SIG-M5 treated with dmso at 0.1 percent for 504 hours (cell line): Measurements from ENCODE around the gene GATA6.

Experiments
- DNase-seq: peaks from one replicate; lab custom pipeline; 2025; ENCODE audit not compliant: unreplicated experiment; lab: John Stamatoyannopoulos, UW

Gene GATA6

DNA sequence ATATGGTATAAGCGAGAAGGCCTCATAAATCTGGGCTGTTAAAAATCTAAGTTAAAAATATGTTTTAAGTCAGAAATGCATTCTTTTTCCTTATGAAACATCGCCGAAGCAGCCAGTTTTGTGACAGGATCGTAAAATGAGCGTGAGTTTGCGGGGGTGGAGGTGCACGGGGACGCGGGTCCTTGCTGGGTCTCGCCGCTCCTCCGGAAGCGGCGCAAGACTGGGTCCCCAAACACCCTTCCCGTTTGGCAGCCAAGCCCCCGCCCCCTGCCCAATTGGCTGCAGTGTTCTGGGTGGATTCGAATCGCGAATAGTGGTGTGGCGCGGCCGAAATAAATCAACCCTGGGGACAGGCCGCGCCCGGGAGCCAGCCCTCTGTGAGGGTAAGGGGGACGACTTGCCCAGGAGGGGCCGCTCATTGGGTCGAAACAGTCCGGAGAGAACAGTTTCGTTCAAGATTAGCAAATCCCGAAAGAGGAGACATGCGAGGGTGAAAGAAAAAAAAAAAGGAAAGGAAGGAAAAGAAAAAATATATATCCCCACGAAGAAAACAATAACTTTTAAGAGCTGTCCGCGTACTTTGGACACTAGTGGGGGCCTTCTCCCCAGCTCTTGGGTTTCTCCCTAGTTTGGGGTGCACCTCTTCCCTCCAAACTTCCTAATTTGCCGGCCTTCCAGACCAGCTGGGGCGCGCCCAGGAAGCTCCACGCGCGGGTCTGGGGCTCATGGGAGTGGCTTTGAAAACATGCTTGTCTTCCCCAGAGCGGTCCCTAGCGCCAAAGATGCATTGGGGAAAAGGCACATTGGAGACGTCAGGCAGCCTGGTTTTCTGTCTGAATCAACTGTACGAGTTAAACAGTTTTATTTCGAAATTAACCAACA lies 3.1 kb upstream of the GATA6 start:
- DNase-seq: no peak

DNA sequence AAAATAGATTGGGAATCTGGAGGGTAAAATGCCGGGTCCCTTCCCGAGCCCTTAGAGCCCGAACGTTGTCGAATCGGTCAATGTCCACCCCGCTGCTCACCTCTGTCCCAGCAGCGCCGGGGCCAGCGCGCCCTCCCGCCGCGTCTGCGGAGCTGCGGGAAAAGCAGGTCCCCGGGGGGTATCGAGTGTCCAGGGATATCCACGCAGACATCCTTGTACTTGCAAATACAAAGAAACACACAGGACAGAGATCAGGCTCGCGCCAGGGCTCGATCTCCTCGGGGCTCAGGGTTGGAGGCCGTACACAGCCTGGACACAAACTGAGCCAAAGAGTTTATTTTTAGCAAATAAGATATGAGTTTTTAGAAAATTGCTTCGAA lies 2.3 kb upstream of the GATA6 start:
- no peak for DNase-seq

DNA sequence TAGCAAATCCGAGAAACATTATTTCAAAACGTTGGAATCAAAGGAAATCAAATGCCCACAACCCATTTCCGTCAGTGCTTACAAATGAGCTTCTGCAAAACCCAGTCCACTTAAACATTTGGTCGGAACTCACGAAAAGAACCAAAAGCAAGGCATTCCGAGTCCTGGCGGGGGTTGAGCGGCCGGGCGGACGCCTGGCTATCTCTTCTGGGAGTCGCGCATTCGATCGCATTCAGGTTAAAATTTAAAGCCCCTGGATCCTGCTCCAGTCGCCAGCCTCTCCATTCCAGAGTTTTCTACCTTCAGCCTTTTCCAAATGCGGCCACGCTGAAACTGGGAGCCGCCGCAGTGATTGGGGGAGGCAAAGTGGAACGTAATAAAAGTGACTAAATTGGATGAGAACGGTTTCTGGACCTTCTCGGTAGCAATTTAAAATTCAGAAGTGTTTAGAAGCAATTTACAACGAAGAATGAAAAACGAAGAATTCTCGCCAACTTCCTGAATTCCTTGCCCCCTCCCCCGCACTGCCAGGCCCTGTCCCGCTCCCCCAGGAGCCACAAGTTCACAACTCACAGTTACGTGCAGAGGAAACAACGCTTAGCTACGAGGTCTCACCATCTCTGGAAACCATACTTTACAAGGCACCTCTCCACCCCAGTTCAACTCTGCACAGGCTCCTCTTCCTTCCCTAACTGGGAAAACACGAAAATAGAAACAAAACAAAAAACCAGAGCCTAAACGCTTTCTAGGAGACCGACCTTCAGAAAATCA lies 1.7 kb upstream of the GATA6 start:
- no peak for DNase-seq

DNA sequence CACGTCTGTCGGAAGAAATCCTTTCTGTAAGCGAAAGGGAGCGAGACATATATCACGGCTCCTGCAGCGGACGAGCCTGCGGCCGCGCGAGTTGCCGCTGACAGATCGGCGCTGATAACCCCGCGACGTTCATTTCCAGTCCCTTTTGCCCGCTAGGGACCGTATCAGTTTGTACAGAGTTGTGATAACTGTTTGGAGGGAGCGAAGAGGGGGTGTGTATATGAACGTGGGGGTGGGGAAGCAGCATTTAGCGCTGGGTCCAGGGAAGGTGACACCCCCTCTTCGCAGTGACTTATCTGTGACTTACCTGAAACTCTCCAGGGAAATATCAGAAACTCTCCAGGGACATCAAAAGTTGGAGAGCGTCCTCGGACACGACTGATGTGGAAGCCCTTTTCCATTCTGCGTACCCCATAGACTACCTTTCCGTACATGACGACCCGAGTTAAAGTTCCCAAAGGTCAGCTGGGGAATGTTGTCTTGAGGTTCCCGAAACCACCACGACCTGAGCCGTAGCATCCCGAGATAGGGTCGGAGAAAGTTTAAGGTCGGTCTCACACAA lies 948 bp upstream of the GATA6 start:
- DNase-seq: no peak

DNA sequence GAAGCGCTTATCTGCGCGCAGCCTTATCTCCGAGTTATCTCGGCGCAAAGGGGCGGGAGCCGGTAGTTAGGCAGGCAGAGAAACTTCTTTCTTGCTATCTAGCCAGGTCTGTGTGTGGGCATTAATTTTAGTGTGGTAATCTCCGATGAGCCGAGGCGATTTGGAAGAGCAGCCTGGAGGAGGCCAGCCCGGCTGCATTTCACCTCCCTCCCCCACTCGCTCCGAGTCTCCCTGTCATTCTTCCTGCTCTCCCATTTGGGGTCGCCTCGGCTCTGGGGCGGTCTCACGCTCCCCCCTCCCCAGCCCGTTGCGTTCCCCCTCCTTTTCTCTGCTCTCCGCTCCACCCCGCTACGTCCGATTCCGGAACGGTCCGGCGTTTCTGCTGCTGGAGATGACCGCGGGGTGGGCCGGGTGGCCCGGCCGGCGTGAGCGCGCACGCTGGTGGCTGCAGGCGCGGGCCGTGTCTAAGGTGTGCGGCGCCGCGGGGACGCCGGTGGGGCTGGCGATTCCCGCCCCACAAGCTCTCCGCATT lies 566 bp downstream of the GATA6 start:
- no peak for DNase-seq

DNA sequence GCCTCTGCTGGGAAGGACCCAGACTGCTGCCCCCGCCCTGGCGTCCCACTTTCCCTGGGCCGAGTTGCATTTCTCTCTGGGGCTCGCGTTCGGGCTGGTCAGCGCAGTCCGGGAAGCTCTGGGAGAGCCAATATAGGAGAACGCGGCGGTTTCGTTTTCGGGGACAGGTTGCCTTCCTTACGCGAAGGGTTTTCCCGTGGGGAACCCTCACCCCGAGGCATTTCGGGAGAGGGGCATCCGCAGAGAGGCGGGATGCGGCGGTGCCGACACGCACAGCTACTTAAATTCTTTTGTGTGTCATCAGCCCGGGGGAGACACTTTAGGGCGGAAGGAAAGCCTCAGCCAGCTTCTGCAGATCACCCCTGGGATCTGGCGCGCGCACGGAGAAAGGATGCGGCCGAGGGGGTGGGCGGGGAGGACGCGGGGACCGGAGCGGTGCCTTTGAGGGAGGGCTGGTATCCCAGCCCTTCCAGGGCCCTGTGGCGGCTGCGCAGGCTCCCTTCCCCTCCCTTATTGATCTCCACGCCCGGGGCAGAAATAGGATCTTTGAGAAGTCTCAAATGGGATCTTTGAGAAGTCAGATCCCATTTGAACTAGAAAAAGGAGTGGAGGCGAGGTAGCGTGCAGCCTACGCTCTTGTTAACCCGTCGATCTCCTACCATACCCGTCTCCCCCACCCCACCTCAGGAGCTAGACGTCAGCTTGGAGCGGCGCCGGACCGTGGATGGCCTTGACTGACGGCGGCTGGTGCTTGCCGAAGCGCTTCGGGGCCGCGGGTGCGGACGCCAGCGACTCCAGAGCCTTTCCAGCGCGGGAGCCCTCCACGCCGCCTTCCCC lies 1.2 kb downstream of the GATA6 start:
- DNase-seq: no peak

DNA sequence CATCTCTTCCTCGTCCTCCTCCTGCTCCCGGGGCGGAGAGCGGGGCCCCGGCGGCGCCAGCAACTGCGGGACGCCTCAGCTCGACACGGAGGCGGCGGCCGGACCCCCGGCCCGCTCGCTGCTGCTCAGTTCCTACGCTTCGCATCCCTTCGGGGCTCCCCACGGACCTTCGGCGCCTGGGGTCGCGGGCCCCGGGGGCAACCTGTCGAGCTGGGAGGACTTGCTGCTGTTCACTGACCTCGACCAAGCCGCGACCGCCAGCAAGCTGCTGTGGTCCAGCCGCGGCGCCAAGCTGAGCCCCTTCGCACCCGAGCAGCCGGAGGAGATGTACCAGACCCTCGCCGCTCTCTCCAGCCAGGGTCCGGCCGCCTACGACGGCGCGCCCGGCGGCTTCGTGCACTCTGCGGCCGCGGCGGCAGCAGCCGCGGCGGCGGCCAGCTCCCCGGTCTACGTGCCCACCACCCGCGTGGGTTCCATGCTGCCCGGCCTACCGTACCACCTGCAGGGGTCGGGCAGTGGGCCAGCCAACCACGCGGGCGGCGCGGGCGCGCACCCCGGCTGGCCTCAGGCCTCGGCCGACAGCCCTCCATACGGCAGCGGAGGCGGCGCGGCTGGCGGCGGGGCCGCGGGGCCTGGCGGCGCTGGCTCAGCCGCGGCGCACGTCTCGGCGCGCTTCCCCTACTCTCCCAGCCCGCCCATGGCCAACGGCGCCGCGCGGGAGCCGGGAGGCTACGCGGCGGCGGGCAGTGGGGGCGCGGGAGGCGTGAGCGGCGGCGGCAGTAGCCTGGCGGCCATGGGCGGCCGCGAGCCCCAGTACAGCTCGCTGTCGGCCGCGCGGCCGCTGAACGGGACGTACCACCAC lies 2.1 kb downstream of the GATA6 start:
- DNase-seq: no peak

DNA sequence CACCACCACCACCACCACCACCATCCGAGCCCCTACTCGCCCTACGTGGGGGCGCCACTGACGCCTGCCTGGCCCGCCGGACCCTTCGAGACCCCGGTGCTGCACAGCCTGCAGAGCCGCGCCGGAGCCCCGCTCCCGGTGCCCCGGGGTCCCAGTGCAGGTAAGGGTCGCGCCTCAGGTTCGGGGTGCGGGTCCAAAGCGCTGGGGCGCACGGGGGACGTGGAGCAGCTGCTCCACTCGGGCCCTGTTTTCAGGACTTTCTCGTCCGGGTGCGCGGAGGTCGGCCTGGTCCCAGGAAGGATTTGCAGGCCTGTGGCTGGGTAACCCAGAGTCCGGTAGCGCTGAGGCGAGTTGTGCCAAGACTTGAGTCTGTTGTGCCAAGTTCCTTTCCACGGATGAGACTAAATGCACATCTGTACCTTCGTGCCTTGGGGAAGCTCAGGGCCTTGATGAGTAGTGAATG lies 2.8 kb downstream of the GATA6 start:
- no peak for DNase-seq

DNA sequence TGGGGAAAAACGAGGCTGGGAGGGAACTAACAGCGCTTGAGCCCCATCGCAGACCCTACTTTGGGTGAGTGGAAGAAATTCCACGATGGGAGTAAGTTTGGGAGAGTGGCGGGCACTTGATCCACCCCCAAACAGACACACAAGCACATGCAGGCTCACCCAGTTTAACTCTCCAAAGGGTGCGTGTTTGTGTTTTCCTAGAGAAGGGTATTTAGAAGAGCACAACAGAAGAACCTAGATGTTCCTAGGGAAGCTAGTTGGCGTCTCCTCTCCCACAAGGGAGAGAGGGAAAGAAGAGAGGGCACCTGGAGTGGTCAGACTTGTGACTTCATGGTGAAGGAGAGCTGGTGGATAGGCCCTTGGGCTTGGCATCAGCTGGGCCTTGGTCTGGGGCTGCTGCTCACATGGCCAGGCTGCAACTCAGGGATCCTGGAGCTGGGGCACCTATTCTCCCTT lies 3.2 kb downstream of the GATA6 start:
- DNase-seq: no peak

DNA sequence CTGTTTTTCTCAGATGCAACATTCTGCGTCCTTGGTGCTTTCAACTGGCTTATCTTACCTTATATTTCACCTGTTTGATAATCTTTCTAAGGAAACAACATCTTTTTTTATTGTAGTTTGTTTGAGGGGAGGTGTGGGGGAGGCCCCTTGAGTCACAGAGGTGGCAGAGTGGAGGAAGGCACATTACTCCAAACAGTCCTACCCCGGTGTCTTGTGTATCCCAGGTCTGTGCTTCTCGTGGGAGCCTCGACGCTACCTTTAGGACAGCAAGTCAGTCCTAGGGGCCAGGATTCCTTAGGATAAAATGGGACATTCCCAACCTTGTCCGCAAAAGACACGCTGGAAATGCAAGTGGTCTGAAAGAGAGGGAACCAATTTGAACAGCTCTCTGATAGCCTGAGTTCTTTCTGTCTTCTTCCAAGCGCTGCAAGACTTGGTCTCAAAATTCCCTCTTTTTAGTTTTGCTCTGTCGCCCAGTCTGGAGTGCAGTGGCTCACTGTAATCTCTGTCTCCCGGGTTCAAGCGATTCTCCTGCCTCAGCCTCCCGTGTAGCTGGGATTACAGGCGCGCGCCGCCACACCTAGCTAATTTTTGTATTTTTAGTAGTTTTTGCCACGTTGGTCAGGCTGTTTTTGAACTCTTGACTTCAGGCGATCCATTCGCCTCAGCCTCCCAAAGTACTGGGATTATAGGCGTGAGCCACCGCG lies 4.0 kb downstream of the GATA6 start:
- no peak for DNase-seq

DNA sequence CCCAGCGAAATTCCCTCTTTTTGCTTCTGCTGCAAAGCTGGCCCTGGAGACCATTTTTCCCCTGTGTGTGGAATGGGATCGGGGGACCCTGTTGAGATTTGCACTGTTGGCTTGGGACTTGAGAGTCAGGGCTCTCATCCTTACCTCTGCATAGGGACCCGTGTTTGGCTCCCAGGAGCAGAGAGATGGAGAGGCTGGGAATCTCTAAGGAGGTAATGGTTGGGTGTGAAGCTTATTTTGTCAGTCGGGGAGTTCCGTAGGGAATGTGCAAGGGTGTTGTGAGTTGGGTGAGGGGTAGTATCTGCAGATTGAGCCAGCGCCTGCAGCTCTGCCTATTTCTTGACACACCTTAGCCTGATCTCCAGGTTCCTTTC lies 4.5 kb downstream of the GATA6 start:
- DNase-seq: no peak

DNA sequence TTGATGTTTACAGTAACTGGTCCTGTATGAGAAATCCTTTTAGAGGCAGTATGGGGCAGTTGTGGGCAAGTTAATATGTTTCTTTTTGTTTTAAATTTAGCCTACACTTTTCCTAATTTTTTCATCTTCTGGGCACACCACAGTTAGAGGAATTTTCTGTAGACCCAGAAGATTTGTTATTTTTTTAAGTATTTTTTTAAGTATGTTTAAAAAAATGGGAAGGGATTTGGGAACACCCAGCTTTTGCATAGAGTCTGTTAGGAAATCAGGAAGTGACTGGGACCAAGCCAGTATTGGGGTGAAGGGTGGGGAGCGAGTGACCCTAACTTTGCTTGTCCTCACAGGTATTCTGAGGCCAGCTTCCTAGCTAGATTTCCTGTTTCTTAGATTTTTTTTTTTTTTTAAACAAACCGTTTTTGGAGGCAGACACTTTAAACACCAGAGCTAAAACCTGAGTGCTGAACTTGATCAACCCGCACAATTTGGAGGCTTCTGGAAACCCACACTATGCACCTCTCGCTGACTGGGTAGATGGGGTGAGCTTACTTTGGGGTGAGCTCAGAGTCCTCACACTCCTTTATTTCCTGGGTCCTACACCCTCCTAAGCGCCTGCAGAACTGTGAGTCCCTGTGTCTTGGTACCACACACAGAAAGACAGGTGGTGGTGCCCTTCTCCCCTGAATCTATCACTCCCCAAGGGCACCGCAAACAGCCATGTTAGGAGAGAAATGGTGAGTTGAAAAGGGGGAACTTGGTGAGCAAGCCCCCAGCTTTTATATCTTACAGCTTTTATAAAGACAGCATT lies 5.2 kb downstream of the GATA6 start:
- no peak for DNase-seq

DNA sequence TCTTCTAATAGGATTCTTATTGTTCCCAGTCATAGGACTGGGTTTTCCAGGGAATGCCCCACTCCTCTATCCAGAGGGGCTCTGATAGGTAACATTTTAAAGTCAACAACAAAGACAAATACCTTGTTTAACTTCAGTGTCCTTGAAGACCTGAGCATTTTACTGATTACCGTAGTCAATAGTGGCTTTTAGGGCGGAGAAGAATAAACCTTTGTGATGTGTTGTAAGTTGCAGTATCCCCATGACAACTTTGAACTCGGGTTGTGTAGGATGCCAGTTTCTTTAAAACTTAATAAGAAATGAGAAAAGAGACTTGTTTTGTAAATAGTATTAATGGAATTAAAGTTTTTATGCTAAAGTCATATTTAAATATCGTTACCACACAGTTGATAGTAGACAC lies 6.0 kb downstream of the GATA6 start:
- no peak for DNase-seq

DNA sequence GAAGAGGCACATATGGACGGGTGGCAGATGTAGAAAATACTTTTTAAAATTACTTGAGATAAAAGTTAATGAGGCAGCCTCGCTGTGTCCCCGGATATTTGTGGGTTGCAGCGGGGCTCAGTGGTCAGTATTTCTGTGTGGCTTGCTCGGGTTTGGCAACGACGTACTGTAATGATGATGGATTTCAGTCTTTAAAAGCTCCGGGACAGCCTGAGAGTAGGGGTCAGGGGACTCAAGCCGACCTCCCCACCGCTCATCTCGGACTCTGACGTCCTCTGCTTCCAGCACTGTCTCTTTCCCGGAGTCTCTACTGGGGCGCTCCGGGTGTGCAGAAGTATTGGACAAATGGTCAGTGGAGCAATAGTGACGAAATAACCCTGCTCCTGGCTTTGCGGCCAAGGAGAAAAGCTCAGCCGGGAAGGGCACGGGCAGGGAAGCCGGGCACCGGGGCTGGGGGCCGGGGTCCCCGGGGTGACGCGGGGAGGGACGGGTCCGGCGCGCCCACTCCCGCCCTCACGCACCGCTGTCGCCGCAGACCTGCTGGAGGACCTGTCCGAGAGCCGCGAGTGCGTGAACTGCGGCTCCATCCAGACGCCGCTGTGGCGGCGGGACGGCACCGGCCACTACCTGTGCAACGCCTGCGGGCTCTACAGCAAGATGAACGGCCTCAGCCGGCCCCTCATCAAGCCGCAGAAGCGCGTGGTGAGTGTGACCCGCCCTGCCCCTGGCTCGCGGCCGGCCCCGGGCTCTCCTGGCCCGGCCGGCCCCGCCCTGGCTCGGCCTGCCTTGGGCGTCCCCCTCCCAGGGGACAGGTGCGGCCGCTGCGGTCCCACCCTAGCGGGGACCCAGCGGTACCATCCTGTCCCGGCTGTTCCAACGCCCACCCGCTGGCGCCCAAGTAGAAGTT lies 7.3 kb downstream of the GATA6 start:
- DNase-seq: no peak

DNA sequence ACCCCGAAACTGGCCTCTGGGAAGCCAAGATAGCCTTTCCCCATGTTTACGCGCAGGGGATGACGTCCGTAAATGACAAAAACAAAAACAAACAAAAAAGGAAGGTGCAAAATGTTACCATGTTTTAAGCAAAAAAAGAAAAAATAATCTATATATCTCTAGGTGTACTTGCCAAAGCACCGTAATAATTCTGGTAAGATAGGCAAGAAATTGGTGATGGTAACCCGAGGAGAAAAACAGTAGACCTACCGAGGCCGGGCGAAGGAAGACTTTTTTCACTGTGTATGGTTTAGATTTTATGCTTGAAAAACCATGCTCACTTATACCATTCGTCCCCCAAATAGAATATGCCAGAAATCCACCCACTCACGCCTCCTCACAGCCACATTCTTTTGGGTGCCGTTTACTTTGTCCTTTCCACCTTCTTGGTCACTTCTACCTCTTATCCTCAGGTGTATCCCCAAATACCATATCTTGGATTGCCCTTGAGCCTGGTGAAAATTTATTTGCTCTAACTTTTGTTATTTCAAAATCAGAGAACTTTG lies 8.0 kb downstream of the GATA6 start:
- DNase-seq: no peak

DNA sequence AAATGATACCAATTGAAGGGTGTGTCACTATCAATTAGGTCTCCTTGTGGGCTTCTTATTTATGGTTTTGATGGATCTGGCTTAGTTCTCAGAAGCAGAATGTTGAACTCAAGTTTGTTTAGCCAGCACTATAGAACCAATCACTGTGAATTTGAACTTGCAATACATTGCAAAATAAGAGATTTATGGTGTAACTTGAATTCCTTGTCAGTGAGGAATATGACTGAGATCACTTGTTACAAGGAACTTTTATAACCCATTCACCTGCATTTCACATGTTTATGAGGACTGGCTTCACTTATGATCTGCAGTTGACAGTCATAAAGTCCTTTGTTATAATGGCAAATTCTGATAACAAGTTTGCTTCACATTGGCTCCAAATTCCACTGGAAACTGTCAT lies 9.8 kb downstream of the GATA6 start:
- no peak for DNase-seq

DNA sequence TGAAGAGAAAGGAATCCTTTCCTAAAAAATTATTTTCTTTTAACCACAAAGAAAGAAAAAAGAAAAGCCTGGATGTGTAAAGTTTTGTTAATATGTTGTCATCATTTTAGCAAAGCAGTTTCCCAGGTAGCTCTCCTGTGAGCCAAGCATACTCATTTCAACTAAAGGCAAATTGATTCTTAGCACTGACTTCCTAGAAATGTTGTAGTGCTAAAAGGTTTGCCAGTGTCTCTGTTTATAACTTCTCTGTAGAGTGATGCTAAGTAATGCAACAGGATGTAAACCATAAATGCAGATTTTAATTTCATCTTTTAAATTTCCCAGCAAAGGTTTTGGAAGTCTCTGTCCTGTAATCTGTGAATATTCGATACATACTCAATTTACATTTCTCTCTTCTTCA lies 10.2 kb downstream of the GATA6 start:
- no peak for DNase-seq
